ENCODE results near the gene BHLHA15.

- no peak for TF ChIP-seq CTCF (IDR thresholded peaks at IDR 0.05)
- TF ChIP-seq POLR2A (IDR thresholded peaks at IDR 0.05) = no peak
These were observed 33.6 kb downstream of the BHLHA15 start for GRCh38 chr7:98244871-98245270.

Data from gastroesophageal sphincter (tissue), 3 donors.